ENCODE results near the gene PITX3.
"Not testable (repeated sequence)": the region's sequence is repeated elsewhere in the genome, so short reads cannot be mapped to it uniquely, and the experiment has no call there.

PITX3 gene

DNA sequence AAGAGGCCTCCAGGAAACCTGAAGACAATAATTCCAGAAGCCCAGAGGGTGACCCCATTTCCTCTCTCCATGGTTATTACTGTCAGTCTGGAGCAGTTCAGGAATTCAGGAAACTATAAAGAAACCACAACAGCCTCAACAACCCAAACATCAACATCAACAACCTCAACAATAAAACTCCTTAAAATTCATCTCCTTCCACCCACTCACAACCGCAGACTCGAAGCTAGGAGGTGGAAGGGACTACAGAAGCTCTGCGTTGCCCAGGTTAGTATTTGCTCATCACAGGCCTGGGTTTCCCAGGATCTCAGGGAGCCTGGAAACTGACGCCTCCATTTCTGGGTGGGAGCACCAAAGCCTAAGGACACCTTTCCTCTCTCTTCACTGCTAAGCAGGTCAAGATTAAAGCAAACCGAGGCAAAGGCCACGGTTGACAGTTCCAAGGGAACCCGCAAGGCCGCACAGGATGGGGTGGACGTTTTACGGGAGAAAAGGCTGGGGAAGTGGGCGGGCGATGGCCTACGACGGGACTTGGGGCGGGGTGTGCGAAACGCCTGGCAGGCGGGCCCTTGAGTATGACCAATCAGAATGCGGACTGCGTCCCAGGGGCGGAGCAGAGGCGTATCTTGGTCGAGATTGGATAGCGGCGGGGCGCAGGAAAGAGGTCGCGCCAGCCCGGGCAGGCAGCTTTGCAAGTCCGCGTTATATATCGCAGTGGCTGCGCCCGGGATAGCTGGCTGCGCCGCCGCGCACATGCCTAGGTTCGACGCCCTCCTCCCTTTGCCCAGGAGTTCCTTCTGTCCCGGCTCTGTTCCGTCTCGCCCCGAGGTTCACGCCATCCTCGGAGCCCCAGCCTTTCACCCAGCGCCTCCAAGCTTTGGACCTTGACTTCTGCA is 15.4 kb downstream of the PITX3 start, which contains the start of gene ELOVL3:
Gene ELOVL3 (plus strand): TSS at position 654 of the 896 bp plus-strand sequence. CDS start 250 bp downstream, outside the sequence.
- ATAC-seq: peak; percentile 90 to 95

DNA sequence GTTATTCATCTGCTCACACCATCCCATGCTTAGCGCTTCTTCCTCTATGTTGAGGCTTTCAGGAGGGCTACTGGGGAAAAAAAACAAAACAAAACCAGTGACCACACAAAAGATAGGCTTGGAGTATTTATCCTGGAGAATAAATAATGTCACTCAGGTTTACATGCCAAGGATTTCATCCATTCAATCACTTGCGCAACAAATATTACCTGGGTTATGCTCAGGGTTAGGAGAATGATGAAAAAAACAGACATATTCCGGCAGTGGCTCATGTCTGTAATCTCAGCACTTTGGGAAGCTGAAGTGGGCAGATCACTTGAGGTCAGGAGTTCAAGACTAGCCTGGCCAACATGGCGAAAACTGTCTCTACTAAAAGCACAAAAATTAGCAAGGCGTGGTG is 18.5 kb downstream of the PITX3 start:
- ATAC-seq: no peak

DNA sequence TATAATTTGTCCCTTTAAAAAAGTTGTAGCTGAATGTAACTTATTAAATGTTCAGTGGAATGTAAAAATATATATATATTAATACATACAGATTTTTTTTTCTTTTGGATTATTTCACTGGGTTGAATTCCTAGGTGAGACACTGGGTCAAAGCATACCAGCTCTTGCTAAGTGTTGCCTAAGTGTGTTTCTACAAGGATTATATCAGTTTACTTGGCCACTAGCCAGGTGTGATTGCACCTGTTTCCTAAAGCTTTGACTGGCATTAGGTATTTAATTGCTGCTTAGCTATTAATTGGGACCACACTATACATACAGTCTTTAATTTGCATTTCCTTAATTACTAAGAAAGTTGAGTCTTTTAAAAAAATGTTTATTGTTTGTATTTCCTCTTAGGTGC is 20.7 kb downstream of the PITX3 start:
- no peak for ATAC-seq

DNA sequence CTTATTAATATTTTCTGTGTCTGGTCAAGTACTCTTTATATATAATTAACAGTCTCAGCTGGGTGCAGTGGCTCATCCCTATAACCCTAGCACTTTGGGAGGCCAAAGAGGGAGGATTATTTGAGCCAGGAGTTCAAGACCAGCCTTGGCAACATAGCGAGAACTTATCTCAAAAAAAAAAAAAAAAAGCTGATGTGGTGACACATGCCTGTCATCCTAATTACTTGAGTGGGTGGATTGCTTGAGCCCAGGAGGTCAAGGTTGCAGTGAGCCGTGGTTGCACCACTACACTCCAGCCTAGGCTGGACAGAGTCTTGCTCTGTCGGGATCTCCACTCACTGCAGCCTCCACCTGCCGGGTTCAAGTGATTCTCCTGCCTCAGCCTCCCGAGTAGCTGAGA is 21.9 kb downstream of the PITX3 start:
- no peak for ATAC-seq

DNA sequence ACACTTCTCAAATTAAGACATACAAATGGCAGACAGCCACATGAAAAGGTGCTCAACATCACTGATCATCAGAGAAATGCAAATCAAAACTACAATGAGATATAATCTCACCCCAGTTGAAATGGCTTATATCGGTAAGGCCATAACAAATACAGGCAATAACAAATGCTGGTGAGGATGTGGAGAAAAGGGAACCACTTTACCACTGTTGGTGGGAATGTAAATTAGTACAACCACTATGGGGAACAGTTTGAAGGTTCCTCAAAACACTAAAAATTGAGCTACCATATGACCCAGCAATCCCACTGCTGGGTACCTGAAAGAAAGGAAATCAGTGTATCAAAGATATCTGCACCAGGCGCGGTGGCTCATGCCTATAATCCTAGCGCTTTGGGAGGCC is 27.7 kb downstream of the PITX3 start:
- ATAC-seq: not testable (repeated sequence)

DNA sequence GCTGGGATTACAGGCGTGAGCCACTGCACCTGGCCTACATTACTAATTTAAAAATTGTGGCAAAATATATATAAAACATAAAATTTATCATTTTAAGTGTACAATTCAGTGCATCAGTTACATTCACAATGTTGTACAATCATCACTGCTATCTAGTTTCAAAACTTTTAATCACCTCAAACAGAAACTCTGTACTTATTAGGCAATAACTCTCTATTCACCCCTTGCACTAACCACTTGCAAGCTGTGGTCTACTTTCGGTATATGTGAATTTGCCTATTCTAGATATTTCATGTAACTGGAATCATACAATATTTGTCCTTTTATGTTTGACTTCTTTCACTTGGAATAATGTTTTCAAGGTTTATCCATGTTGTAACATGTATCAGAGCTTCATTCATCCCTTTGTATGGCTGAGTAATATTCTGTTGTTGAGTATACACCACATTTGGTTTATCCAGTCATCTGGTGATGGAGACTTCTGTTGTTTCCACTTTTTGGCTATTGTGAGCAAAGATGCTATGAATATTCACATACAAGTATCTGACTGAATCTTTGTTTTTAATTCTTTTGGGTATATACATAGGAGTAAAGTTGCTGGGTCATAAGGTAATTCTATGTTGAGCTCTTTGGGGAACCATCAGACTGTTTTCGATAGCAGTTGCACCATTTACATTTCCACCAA is 29.6 kb downstream of the PITX3 start:
- peak; percentile 28 to 30 for ATAC-seq

DNA sequence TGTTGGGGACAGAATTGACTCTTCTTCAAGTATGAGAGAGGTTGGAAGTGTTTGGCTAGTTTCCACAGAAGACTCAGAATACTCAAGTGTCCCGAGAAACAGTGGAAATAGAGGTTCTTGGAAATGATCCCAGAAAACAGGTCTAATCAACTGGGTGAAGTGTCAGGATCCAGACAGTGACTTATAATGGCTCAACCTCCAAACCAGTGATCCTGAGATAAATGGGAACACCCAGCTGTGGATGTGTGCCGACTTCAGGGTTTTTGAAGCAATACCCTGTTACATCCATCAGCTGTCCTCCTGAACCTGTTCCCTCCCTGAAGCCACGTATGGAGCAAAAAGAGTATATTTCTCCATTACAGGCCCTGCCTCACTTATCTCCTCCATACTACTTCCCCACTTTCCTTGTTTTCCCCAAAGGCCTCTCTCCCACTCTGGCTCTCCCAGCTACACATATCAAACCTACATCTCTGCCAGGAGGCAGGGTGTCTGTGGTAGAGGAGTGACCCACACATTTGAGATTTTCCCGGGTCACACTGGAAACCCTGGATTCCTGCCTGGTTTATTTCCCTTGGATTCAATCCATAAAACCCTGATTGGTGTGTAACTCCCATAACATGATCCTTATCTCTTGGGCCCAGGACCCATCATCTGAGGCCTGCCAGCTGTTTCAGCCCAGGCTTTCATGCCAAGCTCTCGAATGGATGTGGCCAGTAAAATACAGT is 32.8 kb downstream of the PITX3 start:
- no peak for ATAC-seq

DNA sequence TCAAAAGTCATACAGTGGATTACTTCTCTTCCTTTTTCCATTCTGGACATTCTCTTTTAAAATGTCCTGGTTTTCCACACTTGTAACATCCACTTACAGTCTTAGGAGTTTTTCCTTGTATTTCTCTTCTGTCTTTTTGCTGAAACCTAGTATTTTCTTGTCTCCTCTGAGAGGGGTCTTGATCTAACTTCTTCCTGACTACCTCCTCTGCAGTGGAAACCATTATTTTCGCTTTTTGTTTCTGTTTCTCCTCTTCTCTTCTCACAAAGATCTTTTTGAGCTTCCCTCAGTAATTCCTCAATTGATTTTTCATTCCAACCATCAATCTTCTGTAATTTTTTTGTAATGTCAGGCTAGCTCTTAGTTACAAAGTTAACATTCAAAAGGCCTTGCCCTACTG is 38.9 kb downstream of the PITX3 start:
- no peak for ATAC-seq

DNA sequence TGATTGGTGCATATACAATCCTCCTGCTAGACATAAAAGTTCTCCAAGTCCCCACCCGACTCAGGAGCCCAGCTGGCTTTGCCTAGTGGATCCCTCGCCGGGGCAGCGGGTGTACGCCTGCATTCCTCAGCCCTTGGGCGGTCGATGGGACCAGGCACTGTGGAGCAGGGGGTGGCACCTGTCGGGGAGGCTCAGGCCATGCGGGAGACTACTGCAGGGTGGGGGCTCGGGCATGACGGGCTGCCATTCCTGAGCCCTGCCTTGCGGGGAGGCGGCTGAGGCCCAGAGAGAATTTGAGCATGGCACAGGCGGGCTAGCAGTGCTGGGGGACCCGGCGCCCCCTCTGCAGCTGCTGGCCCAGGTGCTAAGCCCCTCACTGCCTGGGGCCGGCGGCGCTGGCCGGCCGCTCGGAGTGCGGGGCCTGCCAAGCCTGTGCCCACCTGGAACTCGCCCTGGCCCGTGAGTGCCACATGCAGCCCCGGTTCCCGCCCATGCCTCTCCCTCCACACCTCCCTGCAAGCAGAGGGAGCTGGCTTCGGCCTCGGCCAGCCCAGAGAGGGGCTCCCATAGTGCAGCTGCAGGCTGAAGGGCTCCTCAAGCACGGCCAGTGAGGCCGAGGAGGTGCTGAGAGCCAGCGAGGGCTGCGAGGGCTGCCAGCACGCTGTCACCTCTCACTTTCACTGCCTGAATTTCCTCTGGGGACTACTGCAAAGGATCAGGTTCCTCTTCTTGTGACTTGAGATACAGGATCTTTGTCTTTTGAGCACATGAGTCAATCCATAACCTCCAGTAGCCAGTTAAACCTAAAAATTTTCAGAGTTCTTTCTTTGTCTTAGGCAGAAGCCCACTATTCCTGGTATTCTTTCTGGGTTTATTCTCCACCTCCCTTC is 40.3 kb downstream of the PITX3 start:
- ATAC-seq: no peak

DNA sequence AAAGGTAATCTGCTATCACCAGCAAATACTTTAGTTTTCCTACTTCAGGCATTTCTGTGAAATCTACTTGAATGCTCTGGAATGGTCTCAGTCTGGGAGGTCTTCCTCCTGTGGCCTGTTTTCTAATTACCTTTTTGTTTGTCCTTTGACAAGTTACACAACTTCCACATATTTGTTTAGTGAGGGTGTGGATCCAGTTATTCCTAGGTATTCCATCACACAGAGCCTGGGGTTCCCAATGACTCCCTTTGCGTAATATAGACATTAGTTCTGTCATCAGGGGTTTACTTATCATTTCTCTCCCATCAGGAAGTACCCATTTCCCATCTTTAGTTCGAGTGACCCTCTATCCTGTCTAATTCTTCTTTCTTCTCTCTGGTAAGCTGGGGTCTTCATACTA is 43.3 kb downstream of the PITX3 start:
- no peak for ATAC-seq

DNA sequence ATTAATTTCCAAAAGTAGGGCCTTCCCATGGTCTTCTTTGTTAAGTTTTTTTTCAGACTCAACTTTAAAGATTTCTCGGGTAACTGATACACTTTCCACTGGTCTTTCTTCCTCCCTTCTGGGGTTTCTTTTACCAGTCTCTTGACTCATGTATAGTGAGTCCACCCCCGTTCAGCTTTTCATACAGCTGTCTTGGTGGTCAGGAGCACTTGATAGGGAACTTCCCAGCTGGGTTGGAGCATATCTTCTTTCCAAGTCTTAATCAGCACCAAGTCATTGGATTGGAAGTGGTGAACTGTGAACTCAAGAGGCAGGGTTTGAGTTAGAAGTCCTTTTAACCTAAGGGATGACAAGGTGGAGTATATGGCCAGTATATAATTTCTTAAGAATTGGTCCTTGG is 44.4 kb downstream of the PITX3 start:
- peak in 1 of 2 donors; percentile 60 for ATAC-seq

DNA sequence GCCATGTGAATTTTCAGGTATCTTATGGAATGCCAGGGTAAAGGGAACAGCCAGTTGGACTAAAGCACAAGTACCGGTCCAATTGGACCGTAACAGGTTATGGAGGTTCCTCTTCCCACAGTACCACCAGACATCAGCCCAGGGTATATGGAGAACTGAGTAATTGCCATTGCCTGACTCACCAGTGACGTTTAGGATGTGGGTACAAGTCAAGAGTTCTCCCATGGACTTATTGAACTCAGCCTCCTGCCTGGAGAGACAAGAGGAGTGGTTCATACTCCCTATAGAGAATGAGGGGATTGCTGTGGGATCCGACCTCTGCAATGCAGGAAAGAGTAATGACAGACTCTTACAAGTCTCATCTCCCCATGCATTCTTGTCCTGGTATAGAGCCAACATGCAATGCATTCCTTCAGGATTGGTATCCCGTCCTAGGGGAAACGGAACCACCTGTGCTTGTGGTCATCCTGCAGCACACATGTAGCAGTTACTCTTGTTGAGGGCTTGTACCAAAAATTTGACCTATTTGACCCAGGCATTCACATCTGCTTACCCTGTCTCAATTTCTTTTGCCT is 45.9 kb downstream of the PITX3 start:
- no peak for ATAC-seq

DNA sequence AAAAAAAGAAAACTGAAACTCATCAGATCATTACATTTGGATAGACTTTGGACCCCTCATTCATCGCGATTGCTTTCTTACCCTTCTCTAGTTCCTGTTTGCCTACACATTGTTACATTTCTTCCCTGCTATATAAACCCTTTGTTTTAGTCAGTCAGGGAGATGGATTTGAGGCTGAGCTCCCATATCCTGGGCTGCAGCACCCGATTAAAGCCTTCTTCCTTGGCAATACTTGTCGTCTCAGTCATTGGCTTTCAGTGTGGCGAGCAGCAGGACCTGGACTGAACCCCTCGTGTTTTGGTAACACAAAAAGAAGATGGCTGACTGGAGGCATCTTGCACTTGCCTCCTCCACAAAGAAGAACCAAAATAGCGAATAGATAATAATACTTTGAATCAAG is 49.4 kb downstream of the PITX3 start:
- ATAC-seq: no peak

DNA sequence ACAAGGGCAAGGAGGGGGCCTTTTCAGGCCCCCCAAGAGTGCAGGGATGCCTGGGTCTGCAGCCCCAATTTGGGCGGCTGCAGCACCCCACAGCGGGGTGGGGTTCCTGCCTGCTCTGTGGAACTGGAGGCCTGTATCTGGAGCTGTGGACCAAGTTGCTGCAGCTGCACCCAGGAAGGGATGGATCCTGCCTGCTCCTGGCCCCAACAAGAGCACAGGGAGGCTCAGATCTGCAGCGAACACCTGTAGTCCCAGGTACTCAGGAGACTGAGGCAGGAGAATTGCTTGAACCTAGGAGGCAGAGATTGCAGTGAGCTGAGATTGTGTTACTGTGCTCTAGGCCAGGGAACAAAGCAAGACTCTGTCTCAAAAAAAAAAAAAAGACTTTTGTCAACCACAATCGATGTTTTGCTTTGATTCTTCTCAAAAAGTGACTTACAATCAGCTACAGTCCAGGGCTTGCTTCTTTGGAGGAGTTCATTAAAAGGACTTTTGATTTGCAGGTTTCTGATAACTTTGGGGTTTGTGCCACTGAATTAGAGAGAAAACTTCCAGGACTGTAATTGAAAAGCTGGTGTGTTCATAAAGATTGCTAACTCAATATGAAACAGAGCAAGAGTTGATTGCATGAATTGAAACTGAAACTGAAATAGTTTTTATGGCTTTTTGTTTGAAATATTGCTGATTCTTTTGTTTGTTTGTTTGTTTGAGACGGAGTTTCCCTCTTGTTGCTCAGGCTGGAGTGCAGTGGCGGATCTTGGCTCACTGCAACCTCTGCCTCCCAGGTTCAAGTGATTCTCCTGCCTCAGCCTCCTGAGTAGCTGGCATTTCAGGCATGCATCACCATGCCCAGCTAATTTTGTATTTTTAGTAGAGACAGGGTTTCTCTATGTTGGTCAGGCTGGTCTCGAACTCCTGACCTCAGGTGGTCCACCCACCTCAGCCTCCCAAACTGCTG is 52.1 kb downstream of the PITX3 start:
- ATAC-seq: peak; percentile 72 to 87

DNA sequence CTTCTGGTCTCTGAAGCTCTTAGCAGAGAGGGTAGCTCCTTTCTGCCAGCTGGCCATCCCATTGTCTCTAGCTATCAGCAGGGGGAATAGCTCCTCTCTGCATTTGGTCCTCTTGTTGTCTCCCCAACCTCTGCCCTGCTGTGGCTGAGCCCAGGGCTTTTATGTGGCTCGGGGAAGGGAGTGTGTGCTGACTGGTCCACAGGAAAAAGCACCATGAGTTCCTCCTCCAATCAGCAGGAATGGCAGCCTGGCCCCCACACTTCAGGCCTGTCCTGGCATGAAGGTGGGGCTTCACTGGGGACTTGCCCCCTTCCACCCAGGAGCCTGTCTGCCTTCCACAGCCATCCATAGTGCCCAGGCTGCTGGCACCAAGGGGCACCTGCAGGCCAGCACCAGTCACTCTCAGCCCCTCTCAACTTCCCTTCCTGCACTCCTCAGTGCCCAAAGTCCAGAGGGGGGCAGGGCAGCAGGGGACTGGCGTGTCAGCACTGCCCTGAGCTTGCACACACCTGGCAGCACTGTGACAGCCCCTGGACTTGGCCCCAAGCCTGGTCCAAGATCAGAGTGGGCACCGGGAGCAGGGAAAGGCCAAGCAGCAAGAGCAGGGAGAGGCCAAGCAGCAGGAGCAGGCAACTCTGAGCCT is 52.9 kb downstream of the PITX3 start:
- no peak for ATAC-seq

DNA sequence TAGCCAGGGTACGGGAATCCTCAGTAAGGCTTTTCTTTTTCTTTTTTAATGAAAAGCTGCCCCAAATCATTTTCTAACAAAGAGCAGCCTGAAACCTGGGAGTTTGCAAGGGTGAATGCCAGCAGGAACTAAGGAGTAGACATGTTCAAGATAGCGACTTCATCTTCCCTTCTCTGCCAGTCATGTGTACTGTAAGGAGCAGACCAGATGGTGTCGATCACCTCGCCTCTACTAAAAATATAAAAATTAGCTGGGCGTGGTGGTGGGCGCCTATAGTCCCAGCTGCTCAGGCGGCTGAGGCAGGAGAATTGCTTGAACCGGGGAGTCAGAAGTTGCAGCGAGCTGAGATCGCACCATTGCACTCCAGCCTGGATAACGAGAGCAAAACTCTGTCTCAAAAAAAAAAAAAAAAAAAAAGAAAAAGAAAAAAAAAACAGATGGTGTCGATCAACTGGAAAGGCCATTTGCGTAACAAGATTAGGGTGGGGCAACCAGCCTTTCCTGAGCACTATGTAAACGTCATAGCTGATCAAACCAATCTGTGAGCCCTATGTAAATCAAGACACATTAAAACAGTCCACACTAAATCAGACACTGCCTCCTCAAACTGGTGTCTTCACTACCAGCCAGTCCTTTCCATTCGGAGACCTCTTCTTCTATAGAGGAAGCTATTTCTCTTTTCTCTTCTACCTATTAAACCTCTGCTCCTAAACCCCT is 55.3 kb downstream of the PITX3 start:
- no peak for ATAC-seq

DNA sequence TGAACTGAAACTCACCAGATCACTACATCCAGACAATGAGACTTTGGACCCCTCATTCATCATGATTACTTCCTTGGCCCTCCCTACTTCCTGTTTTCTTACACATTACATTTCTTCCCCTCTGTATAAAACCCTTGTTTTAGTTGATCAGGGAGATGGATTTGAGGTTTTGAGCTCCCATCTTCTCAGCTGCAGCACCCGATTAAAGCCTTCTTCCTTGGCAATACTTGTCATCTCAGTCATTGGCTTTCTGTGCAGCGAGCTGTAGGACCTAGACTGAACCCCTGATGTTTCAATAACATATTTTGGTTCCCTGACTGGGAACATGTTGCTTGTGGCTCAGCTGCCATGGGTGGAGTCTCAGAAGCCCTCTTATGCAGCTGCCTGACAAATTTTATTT is 56.0 kb downstream of the PITX3 start:
- ATAC-seq: no peak

DNA sequence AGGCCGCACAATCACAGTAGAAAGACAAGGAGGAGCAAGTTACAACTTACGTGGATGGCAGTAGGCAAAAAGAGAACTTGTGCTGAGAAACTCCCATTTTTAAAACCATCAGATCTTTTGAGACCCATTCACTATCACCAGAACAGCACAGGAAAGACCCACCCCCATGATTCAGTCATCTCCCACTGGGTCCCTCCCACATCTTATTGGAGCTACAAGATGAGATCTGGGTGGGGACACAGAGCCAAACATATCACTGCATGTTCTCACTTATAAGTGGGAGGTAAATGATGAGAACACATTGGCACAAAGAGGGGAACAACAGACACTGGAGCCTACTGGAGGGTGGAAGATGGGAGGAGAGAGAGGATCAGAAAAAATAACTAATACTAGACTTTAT is 56.7 kb downstream of the PITX3 start:
- no peak for ATAC-seq
